B cell (primary cell): ENCODE measurements around the gene QSOX2. TPM values are rescaled to one million over a fixed set of nuclear protein-coding genes. Genes with fewer than 3 reads are reported as not detected.

Experiments
- ATAC-seq: fragments of 200-7000 bp; cut with Tn5 transposase; one replicate; pipeline ENCODE4 v1.10.0; 2021; ENCODE audit warnings: low read depth, mild to moderate bottlenecking, moderate number of reproducible peaks, moderate library complexity
- CTCF ChIA-PET: fragments of 350-600 bp; sonication (Branson Sonifier 250); formaldehyde crosslinking; loops from one replicate; lab custom pipeline; 2021; ENCODE audit warnings: antibody characterized with exemption, inconsistent platforms; lab: Charles Lee
- POLR2A ChIA-PET: fragments of 350-600 bp; sonication (Branson Sonifier 250); formaldehyde crosslinking; loops from one replicate; lab custom pipeline; 2021; ENCODE audit warnings: antibody characterized with exemption; lab: Charles Lee
- DNase-seq: peaks from one replicate; pipeline ENCODE4 v3.0.0; 2013
- H2AFZ ChIP-seq: 2 replicates; pipeline ENCODE4 v1.6.1; 2012; ENCODE audit warnings: mild to moderate bottlenecking, low read depth, low read length; ENCODE audit not compliant: insufficient read depth, poor library complexity, severe bottlenecking
- H3K27ac ChIP-seq, 2 donors: 1 replicate in 1 of 2; 2 replicates in 1 of 2; pipeline ENCODE4 v1.5.1; 2012 to 2013; ENCODE audit warnings: low read length in 2 of 2, mild to moderate bottlenecking in 2 of 2, moderate library complexity in 1 of 2
- H3K27me3 ChIP-seq, 4 experiments: fragments of 200-600 bp in 1 of 4; sonication (generic) in 1 of 4; replicated peaks in 1 of 4; 1 replicate in 2 of 4; 2 replicates in 2 of 4; pipeline versions ENCODE4 v1.6.1 to v1.7.0; 2013 to 2016; ENCODE audit warnings: low read length in 3 of 4, mild to moderate bottlenecking in 2 of 4, mixed read lengths in 1 of 4, moderate library complexity in 1 of 4; ENCODE audit not compliant: insufficient read depth in 4 of 4, control insufficient read depth in 3 of 4; ENCODE audit errors: control extremely low read depth in 1 of 4
- H3K36me3 ChIP-seq, 2 experiments: replicated peaks in 1 of 2; 1 replicate in 1 of 2; 2 replicates in 1 of 2; pipeline versions ENCODE4 v1.6.1 to v1.7.1; 2013; ENCODE audit warnings: low read length in 1 of 2; ENCODE audit not compliant: insufficient read depth in 2 of 2, control insufficient read depth in 1 of 2; ENCODE audit errors: control extremely low read depth in 1 of 2, extremely low read depth in 1 of 2
- H3K4me1 ChIP-seq, 2 donors: fragments of 200-600 bp in 1 of 2; sonication (generic) in 1 of 2; 1 replicate in 1 of 2; 2 replicates in 1 of 2; pipeline versions ENCODE4 v1.5.1 to v1.6.1; 2013 to 2017; ENCODE audit warnings: low read length in 2 of 2; ENCODE audit not compliant: control insufficient read depth in 2 of 2, insufficient read depth in 2 of 2
- H3K4me2 ChIP-seq: replicated peaks from 2 replicates; pipeline ENCODE3; 2012; ENCODE audit warnings: mild to moderate bottlenecking, low read depth, low read length; ENCODE audit not compliant: poor library complexity, severe bottlenecking
- H3K4me3 ChIP-seq, 5 experiments: fragments of 200-600 bp in 1 of 5; sonication (generic) in 1 of 5; 1 replicate in 3 of 5; 2 replicates in 2 of 5; pipeline versions ENCODE4 v1.5.1 to v1.7.0; 2011 to 2016; ENCODE audit warnings: low read length in 4 of 5, mild to moderate bottlenecking in 4 of 5, low read depth in 2 of 5, control low read depth in 1 of 5, moderate library complexity in 1 of 5; ENCODE audit not compliant: insufficient read depth in 1 of 5; ENCODE audit errors: control extremely low read depth in 1 of 5, extremely low read depth in 1 of 5
- H3K79me2 ChIP-seq: fragments of 200-600 bp; sonication (generic); one replicate; pipeline ENCODE4 v1.6.0; 2016; ENCODE audit warnings: low read length; ENCODE audit not compliant: control insufficient read depth, insufficient read depth
- H3K9ac ChIP-seq: fragments of 200-600 bp; sonication (generic); 2 replicates; pipeline ENCODE4 v1.6.1; 2017; ENCODE audit warnings: mild to moderate bottlenecking, low read length, moderate library complexity
- H3K9me3 ChIP-seq, 3 donors: one replicate each; pipeline versions ENCODE4 v1.6.1 to v1.7.1; 2013; ENCODE audit warnings: low read length in 2 of 3; ENCODE audit not compliant: control insufficient read depth in 2 of 3, insufficient read depth in 1 of 3; ENCODE audit errors: control extremely low read depth in 1 of 3
- H4K20me1 ChIP-seq: 2 replicates; pipeline ENCODE4 v1.6.0; 2012; ENCODE audit warnings: mild to moderate bottlenecking, low read length; ENCODE audit not compliant: insufficient read depth, control insufficient read depth, poor library complexity, severe bottlenecking
- H3K27ac Mint-ChIP-seq: one replicate; pipeline ENCODE4 v1.8.0; 2021; ENCODE audit warnings: mixed read lengths
- H3K27me3 Mint-ChIP-seq: one replicate; pipeline ENCODE4 v1.8.0; 2021; ENCODE audit warnings: mixed read lengths
- H3K4me1 Mint-ChIP-seq: one replicate; pipeline ENCODE4 v1.8.0; 2021; ENCODE audit warnings: mixed read lengths
- H3K4me3 Mint-ChIP-seq: one replicate; pipeline ENCODE4 v1.8.0; 2021; ENCODE audit warnings: mixed read lengths
- H3K9me3 Mint-ChIP-seq: one replicate; pipeline ENCODE4 v1.8.0; 2022; ENCODE audit warnings: mixed read lengths; ENCODE audit not compliant: insufficient read depth
- EZH2 ChIP-seq: IDR thresholded peaks from 2 replicates; pipeline ENCODE4 v1.6.1; 2012; ENCODE audit warnings: borderline replicate concordance, low read depth, mild to moderate bottlenecking, moderate library complexity, low read length; ENCODE audit not compliant: insufficient read depth, poor library complexity, severe bottlenecking
- WGBS: methylation state at CpG from one replicate; pipeline ENCODE4 v1.1.5; 2013; ENCODE audit warnings: missing lambda C conversion rate; ENCODE audit not compliant: insufficient coverage; 5-methylcytosine and 5-hydroxymethylcytosine counted together
- intact Hi-C: fragments of 100-400 bp; cut with micrococcal nuclease; formaldehyde crosslinking; loops from one replicate; pipeline ENCODE4 v1.10.0; 2022
- polyA plus RNA-seq: library from polyadenylated mRNA; depleted of rRNA; stranded (reverse); fragments of >200 nt; gene quantifications from 2 replicates; pipeline ENCODE4 v1.2.3, GENCODE V29; 2012
- total RNA-seq, 2 donors: library from RNA; stranded (reverse); fragments of 120-200 nt in 1 of 2; gene quantifications; 1 replicate in 1 of 2; 2 replicates in 1 of 2; pipeline versions ENCODE4 v1.2.3 to v1.2.4, GENCODE V29; 2013 to 2022
- TF ChIP-seq, protein P1 (sequence below): fragments of 200-600 bp; IDR thresholded peaks from one replicate; pipeline ENCODE4 v1.8.0; 2022; ENCODE audit warnings: antibody characterized with exemption, mild to moderate bottlenecking

The QSOX2 gene
- total and polyA plus RNA-seq, 2 donors (not counting 1 experiment from before 2014, with no cell fraction given), result 62.9 to 139 TPM

DNA sequence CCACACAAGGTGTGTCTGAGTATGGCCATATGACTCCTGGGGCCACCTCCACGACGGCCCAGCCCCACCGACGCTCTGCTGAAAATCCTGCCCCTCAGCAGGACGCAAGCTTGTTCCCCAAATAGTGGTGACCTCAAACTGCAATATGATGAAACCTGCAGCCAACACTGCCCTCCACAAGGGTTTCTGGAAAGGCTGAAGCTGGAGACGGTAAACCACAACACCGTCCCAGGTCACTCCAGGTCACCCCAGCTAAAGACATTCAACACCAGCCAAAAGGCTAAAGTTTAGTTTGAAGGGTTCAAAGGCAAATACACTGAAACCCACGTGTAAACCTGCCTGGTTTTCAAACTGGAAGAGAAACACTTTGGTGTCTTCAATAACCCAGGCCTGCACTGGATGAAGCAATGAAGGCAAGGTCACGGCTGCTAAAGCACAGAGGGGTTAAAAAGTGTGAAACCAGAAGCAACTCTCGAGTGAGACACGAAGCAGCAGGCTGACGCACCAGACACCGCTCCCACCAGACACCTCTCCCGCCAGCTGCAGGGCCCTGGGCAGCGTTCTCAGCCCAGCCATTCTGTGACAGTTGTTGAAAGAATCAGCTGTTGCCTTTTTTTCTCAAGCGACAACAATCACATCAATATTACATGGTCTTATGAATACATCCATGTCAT is 38.9 kb downstream of the QSOX2 start:
- 87% methylated on average over 15 of the region's 16 CpGs for WGBS
- H3K36me3 ChIP-seq, result peaks cover 0 to 41% of the 10 kb centered on the region in 2 experiments
- no peak overlapping the region for H3K27ac ChIP-seq
- no peak for TF ChIP-seq EZH2
- TF ChIP-seq, protein P1, sequence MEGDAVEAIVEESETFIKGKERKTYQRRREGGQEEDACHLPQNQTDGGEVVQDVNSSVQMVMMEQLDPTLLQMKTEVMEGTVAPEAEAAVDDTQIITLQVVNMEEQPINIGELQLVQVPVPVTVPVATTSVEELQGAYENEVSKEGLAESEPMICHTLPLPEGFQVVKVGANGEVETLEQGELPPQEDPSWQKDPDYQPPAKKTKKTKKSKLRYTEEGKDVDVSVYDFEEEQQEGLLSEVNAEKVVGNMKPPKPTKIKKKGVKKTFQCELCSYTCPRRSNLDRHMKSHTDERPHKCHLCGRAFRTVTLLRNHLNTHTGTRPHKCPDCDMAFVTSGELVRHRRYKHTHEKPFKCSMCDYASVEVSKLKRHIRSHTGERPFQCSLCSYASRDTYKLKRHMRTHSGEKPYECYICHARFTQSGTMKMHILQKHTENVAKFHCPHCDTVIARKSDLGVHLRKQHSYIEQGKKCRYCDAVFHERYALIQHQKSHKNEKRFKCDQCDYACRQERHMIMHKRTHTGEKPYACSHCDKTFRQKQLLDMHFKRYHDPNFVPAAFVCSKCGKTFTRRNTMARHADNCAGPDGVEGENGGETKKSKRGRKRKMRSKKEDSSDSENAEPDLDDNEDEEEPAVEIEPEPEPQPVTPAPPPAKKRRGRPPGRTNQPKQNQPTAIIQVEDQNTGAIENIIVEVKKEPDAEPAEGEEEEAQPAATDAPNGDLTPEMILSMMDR, result no peak
- H3K4me3 Mint-ChIP-seq, result no peak overlapping the region
- no peaks in the 10 kb centered on the region for H3K9me3 Mint-ChIP-seq
- peaks cover 10 to 15% of the 10 kb centered on the region in 2 donors for H3K4me1 ChIP-seq
- DNase-seq (no peak), ATAC-seq (no peak)
- POLR2A ChIA-PET, result interaction anchor here (0.8 kb wide), 1 partner anchor 60 kb away, joined by 4 read pairs; no protein-coding TSS in a partner anchor
- CTCF ChIA-PET, result interaction anchor here (0.9 to 1.6 kb wide), 4 partner anchors 9 to 76 kb away, joined by 3 to 5 read pairs (median 5); no protein-coding TSS in a partner anchor
- peaks cover 84% of the 10 kb centered on the region for H4K20me1 ChIP-seq
- peaks cover 9% of the 10 kb centered on the region for H3K27me3 Mint-ChIP-seq
- peaks cover 0 to 26% (median 0%) of the 10 kb centered on the region in 3 donors for H3K9me3 ChIP-seq
- H3K4me1 Mint-ChIP-seq, result peaks cover 18% of the 10 kb centered on the region
- no peak overlapping the region for H3K4me3 ChIP-seq
- intact Hi-C loops, result no loop called here
- no peak overlapping the region for H2AFZ ChIP-seq
- peaks cover 0 to 31% (median 18%) of the 10 kb centered on the region in 4 experiments for H3K27me3 ChIP-seq
- H3K9ac ChIP-seq, result no peak overlapping the region
- no peak overlapping the region for H3K27ac Mint-ChIP-seq
- no peak overlapping the region for H3K4me2 ChIP-seq
- H3K79me2 ChIP-seq, result no peaks in the 10 kb centered on the region

DNA sequence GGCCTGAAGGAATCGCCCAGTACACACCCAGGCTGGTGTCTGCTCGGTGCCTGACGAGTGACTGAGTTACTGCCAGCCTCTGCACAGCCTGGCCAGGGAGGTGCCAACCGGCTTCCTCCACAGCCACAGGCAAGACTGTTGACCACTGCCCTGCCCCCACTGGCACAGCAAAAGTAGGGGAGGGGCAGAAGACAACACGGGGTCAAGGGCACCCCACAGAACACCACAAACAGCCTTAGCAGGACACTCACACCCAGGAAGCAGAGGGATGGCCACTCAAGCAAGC is 40.0 kb downstream of the QSOX2 start:
- Histone ChIP-seq H4K20me1 (peaks cover 74% of the 10 kb centered on the region), H3K79me2 (no peaks in the 10 kb centered on the region), H3K27ac (no peak overlapping the region), H3K27me3 (peaks cover 0 to 41% (median 24%) of the 10 kb centered on the region in 4 experiments), H3K9me3 (peaks cover 0 to 36% (median 0%) of the 10 kb centered on the region in 3 donors), H3K4me3 (no peak overlapping the region), H3K9ac (no peak overlapping the region), H2AFZ (no peak overlapping the region), H3K4me1 (peaks cover 14 to 15% of the 10 kb centered on the region in 2 donors), H3K36me3 (peaks cover 0 to 31% of the 10 kb centered on the region in 2 experiments), H3K4me2 (no peak overlapping the region)
- 93% methylated on average over 5 of the region's 5 CpGs for WGBS
- peaks cover 17% of the 10 kb centered on the region for H3K4me1 Mint-ChIP-seq
- intact Hi-C loops, result no loop called here
- POLR2A ChIA-PET, result interaction anchor here (0.7 kb wide), 1 partner anchor 19 kb away, joined by 3 read pairs; no protein-coding TSS in a partner anchor
- ATAC-seq (no peak), DNase-seq (no peak)
- CTCF ChIA-PET, result interaction anchor here (0.9 to 1.2 kb wide), 2 partner anchors 34 to 77 kb away, joined by 5 read pairs; no protein-coding TSS in a partner anchor
- no peaks in the 10 kb centered on the region for H3K9me3 Mint-ChIP-seq
- H3K4me3 Mint-ChIP-seq, result no peak overlapping the region
- no peak overlapping the region for H3K27ac Mint-ChIP-seq
- TF ChIP-seq EZH2, result no peak
- TF ChIP-seq, protein P1, result no peak
- H3K27me3 Mint-ChIP-seq, result peaks cover 14% of the 10 kb centered on the region
